ENCODE measurements around the gene GPR6. TPM values are rescaled to one million over a fixed set of nuclear protein-coding genes. Genes with fewer than 3 reads are reported as not detected.

GPR6 gene
- total and polyA plus RNA-seq, 2 donors (not counting 3 experiments of a cell fraction or from before 2014, with no cell fraction given) = not detected

DNA sequence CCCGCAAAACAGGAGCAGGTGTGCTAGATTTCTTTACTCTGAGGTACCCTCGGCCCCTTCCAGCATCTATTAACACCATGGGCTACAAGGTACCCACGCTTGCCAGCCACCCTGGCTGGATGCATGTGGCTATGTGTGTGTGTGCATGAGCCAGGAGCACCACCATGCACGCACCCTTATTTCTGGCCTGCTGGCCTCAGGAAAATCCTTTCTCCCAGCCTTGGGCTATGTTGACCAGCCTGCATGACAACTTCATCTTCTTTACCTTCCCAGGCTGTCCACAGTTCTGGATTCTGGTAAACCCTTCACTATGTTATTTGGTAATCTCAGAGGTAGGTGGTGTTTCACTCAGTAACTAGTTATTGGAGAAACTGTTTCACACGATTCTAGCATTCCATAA lies 40.4 kb downstream of the GPR6 start:
- FAIRE-seq = no peak
- H3K9me3 ChIP-seq (replicated peaks; ENCODE audit: control insufficient read depth, insufficient read depth, low read length) = no peaks in the 10 kb centered on the region
- no peaks in the 10 kb centered on the region for H3K4me1 ChIP-seq (ENCODE audit: control insufficient read depth, extremely low read depth, insufficient read depth, low read length)
- H3K9me1 ChIP-seq (replicated peaks; ENCODE audit: control insufficient read depth, extremely low read depth, insufficient read depth, low read length) = no peaks in the 10 kb centered on the region
- peaks cover 2 to 3% of the 10 kb centered on the region in 2 experiments for H3K27me3 ChIP-seq (ENCODE audit: control insufficient read depth in 2 of 2, insufficient read depth in 2 of 2, low read length in 2 of 2)
- H4K20me1 ChIP-seq (replicated peaks; ENCODE audit: control insufficient read depth, extremely low read depth, insufficient read depth, low read length) = no peaks in the 10 kb centered on the region
- no peak overlapping the region for H3K27ac ChIP-seq (ENCODE audit: insufficient read depth, low read depth, low read length)
- H2AFZ ChIP-seq (ENCODE audit: low read depth, low read length) = no peak overlapping the region
- ChIA-PET POLR2A (no interaction called here), CTCF (interaction anchor here (3.3 kb wide), 1 partner anchor 21 kb away, joined by 19 read pairs; no protein-coding TSS in a partner anchor)
- no peak for DNase-seq (ENCODE audit: low read depth, low spot score)
- intact Hi-C loops (cut with micrococcal nuclease) = no loop called here
- no peak overlapping the region for H3K9ac ChIP-seq (replicated peaks; ENCODE audit: extremely low read depth, insufficient read depth, low read length)
- no peak overlapping the region for H3K4me2 ChIP-seq (ENCODE audit: insufficient read depth, low read length)
- dilution Hi-C loops (cut with MboI; ENCODE audit: extremely low pct_ligation_motif_present, low sequenced_read_pairs) = no loop called here
- H3K4me3 ChIP-seq (replicated peaks in 1 of 3; ENCODE audit: insufficient read depth in 1 of 3, low read depth in 1 of 3, low read length in 3 of 3) = no peak overlapping the region
- no peaks in the 10 kb centered on the region for H3K36me3 ChIP-seq (ENCODE audit: control insufficient read depth in 2 of 2, extremely low read depth in 1 of 2, insufficient read depth in 2 of 2, low read length in 2 of 2)
- no TSS peak for BruUV-seq (replicated peaks)
- TF ChIP-seq POLR2A (IDR thresholded peaks at IDR 0.05; ENCODE audit: low read depth, low read length) (no peak), FOS (IDR thresholded peaks at IDR 0.05; ENCODE audit: borderline replicate concordance, insufficient read depth, low read length) (no peak), GATA2 (IDR thresholded peaks at IDR 0.05; ENCODE audit: insufficient read depth, insufficient read length, low read depth, low read length) (no peak), JUN (IDR thresholded peaks at IDR 0.05; ENCODE audit: borderline replicate concordance, insufficient read depth, insufficient read length, low read depth) (no peak), MYC (IDR thresholded peaks at IDR 0.05; ENCODE audit: low read depth, low read length) (no peak), EZH2 (IDR thresholded peaks at IDR 0.05; ENCODE audit: borderline replicate concordance, low read depth, low read length, severe bottlenecking) (no peak), CTCF (IDR thresholded peaks at IDR 0.05; ENCODE audit: extremely low read depth in 1 of 2, insufficient read depth in 1 of 2, low read depth in 1 of 2, low read length in 2 of 2) (no peak), POLR2AphosphoS5 (IDR thresholded peaks at IDR 0.05; ENCODE audit: insufficient read depth, low read depth, low read length) (no peak), MAX (IDR thresholded peaks at IDR 0.05; ENCODE audit: insufficient read depth, insufficient read length) (no peak)
- no peaks in the 10 kb centered on the region for H3K79me2 ChIP-seq (ENCODE audit: control insufficient read depth, insufficient read depth, low read length)
